HG02759 (cell line): ENCODE measurements around the gene ISM1.

Experiments used
- ATAC-seq: cut with Tn5 transposase; IDR thresholded peaks from one replicate; pipeline ENCODE4 v1.9.1; 2021; ENCODE audit warnings: mild to moderate bottlenecking, moderate library complexity; ENCODE audit not compliant: unreplicated experiment

The ISM1 gene

DNA sequence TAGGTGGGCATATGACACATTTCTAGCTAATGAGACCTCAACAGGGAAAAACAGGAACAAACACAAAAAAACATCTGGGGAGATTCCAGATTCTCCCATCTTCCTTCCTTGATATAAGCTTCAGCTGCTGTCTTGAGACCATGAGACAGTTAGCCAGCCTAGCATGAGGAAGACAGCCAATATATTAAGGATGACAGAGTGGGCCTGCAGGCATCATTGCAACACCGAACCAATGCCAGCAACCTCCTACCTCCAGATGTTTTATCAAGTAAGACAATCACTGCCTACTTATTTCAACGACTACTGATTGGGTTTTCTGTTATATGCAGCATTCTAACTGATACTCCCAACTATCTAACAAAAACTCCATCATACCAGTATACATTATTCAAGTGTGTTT, 119.0 kb downstream of the ISM1 start:
- no peak for ATAC-seq

DNA sequence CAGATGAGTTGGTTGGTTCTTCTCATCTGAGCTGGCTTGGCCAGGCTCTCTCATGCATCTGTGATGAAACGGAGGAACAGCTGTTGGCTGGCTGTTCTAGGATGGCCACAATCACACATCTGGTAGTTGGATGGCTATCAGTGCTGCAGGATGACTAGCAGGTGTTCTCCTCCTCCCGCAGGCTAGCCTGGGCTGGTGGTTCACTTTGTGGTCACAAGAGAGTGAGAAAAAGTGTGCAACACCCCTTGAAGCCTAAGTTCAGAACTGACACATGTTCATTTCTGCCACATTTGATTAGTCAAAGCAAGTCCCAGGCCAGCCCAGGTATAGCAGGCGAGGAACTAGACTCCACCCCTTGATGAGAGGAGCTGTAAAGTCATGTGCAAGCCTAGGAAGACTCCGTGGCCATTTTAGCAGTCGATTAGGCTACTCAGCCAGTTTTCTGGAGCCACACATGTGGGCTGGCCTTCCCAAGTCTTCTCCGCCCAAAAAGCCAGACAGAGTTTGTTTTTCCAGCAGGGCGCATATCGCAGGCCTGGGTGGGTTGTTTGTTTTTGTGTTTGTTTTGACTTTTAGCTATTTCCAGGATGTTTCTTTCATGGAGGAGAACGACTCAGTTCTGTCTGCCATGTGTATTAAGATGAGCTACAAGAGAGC, 120.8 kb downstream of the ISM1 start:
- ATAC-seq: no peak

DNA sequence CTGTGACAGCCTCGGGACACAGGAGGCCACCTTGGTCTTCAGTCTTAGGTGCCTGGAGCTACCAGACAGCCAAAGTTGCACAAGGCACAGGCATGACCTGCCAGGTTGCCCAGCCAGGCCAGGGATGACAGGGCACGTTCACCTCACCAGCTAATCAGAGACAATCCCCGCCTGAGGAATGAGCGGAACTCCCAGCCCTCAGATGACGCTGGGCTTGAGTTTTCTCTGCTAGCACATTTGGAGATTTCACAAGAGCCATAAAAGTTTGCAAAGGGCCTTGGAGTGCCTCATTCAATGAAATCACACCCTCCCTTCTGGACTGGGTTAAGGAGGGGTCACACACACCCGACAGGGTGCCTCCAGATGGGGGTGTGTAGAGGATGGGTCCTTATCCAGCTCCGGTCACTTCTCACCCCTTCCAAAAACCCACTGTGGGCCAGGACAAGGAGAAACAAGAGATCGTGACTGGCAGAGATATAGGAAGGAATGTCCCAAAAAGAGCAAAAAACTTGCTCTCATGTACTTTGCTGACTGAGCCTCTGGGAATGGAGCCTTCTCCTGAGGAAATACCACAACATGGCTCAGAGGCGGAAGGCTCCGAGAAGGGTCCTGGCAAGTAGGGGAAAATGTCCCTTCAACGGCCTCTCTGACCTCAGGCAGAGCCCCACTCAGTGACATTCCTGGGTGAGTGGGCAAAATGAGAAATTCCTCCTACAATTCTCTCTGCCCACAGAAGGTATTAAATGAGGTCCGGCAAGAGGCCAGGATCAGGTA, 121.6 kb downstream of the ISM1 start:
- ATAC-seq: no peak

DNA sequence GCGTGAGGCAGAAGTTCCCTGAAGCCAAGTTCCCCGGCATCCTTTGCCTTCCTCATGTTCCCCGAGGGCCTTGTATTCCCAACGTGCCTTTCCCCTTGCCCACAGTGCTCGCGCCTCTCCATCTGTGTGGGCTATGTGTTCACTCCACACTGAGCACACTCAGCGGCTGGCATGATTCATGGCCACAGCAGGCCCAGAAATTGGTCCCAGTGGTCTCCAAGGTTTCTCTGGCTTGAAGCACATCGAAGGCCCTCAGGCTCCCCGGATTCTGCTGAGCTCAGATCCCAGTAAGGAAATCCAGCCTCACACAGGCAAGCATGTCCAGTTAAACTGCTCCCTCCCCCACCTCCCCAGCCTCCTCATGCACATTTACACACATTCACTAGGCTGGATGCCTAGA, 123.6 kb downstream of the ISM1 start:
- ATAC-seq: no peak

DNA sequence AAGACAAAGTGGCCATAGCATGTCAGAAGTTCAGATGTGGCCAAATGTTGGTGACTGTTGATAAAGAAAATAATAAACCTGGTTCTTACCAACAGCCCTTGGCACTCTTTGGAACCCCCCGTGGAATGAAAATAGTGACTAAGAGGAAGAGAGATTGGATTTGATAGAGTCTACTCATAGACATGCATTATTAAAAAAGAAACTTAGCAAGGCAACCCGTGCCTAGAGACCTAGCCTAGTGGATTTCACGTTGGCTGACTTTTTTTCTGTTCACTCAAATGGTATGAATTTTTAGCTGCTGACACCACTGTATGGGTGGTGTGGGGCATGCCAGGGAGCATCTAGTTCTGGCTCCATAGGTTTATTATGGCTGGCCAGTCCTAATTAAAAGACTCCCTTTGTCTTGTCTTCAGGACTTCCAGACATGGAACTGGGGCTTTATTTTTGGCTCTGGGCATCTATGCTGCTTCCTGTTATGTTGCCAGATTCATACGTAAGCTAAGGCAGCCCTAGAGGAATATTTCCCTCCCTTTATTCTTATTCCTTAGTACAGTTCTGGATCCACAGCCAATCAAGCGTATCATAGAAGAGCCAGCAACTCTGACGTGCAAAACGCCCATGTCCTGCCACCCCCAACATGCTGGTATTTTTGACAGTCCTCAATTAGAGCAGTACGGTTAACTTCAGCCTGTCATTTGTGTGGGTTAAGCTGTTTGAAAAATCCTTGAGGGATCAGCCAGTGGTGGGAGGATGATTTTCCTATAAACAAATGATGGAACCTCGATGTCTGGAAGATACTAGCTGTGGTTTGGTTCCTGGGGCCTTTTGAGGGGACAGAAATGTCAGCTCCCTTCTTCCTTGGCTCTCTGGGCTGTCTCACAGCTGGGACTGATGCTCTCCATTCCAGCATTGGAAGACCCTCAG, 127.5 kb downstream of the ISM1 start:
- no peak for ATAC-seq

DNA sequence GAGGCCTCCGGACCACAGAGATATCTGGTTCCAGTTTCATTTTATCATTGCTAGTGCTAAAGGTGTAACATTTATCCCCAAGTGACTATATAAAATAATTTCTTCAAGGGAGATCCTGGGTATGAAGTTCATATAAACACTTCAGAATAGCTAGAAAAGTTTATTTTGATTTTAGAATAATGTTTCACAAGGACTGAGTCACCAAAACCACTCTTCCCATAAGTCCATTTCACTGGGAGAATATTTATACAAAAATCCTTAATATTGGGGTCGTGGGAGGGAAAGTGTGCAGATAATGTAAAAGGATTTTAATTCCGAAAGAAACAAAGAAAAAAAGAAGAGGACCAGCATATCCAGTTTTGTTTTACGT, 128.1 kb downstream of the ISM1 start:
- ATAC-seq: no peak
